ENCODE results near the gene IGFALS.

The IGFALS gene

GRCh38 chr16:1788095-1788707 is 5.3 kb downstream of the IGFALS start:
- TF ChIP-seq GATA2 (IDR thresholded peaks at IDR 0.05; ENCODE audit: low read depth, low read length) (no peak), GATA3 (IDR thresholded peaks at IDR 0.05; ENCODE audit: low read depth, low read length) (no peak)

DNA sequence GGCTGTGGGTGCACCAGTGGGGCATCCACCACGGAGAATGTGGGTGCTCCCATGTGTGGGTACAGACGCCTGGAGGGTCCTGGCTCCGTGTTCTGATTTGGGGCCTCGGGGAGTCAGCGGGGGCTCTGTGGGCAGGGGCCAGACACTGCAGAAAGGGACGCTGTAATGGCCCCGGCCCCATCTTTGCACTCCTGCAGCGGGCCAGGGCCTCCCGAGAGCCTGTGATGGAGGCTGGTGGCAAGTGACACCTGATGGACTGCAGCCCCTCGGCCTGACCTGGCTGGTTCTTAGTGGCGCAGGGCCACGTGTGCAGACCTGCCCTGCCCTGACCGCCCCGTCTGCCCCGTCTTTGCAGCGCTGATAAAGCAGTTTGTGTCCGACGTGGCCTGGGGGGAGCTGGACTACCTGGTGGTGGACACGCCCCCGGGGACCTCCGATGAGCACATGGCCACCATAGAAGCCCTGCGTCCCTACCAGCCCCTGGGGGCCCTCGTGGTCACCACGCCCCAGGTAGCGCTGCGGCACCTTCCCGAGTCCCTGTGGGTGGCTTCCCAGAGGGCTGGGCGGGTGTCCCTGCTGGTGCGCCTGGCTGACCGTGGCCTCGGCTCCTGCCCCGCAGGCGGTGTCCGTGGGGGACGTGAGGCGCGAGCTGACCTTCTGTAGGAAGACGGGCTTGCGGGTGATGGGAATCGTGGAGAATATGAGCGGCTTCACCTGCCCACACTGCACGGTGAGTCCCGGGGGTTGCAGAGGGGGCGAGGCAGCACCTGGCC is 6.0 kb downstream of the IGFALS start:
- TF ChIP-seq GATA2 (IDR thresholded peaks at IDR 0.05; ENCODE audit: low read depth, low read length) (no peak), GATA3 (IDR thresholded peaks at IDR 0.05; ENCODE audit: low read depth, low read length) (no peak)

DNA sequence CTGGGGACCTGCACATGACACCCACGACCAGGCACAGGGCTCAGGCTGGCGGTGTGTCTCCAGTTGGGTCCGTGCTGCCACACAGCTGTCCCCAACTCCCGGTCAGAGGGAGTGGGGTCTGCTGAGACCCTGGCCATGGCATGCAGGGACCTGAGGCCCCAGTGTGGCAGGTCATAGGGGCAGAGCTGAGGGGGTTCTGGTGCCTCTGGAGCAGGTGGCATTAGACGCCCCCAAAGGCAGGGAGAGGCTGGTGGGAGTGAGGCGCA is 6.5 kb downstream of the IGFALS start:
- TF ChIP-seq GATA3 (IDR thresholded peaks at IDR 0.05; ENCODE audit: low read depth, low read length) (no peak), GATA2 (IDR thresholded peaks at IDR 0.05; ENCODE audit: low read depth, low read length) (no peak)

- TF ChIP-seq GATA2 (IDR thresholded peaks at IDR 0.05; ENCODE audit: low read depth, low read length): no peak
- no peak for TF ChIP-seq GATA3 (IDR thresholded peaks at IDR 0.05; ENCODE audit: low read depth, low read length)
Observed at GRCh38 chr16:1786242-1787055, 7.1 kb downstream of the IGFALS start.

- no peak for TF ChIP-seq GATA3 (IDR thresholded peaks at IDR 0.05; ENCODE audit: low read depth, low read length)
- TF ChIP-seq GATA2 (IDR thresholded peaks at IDR 0.05; ENCODE audit: low read depth, low read length): no peak
Observed at GRCh38 chr16:1785846-1786170, 7.7 kb downstream of the IGFALS start.

GRCh38 chr16:1784977-1785845 is 8.3 kb downstream of the IGFALS start:
- TF ChIP-seq GATA3 (IDR thresholded peaks at IDR 0.05; ENCODE audit: low read depth, low read length): no peak
- no peak for TF ChIP-seq GATA2 (IDR thresholded peaks at IDR 0.05; ENCODE audit: low read depth, low read length)

DNA sequence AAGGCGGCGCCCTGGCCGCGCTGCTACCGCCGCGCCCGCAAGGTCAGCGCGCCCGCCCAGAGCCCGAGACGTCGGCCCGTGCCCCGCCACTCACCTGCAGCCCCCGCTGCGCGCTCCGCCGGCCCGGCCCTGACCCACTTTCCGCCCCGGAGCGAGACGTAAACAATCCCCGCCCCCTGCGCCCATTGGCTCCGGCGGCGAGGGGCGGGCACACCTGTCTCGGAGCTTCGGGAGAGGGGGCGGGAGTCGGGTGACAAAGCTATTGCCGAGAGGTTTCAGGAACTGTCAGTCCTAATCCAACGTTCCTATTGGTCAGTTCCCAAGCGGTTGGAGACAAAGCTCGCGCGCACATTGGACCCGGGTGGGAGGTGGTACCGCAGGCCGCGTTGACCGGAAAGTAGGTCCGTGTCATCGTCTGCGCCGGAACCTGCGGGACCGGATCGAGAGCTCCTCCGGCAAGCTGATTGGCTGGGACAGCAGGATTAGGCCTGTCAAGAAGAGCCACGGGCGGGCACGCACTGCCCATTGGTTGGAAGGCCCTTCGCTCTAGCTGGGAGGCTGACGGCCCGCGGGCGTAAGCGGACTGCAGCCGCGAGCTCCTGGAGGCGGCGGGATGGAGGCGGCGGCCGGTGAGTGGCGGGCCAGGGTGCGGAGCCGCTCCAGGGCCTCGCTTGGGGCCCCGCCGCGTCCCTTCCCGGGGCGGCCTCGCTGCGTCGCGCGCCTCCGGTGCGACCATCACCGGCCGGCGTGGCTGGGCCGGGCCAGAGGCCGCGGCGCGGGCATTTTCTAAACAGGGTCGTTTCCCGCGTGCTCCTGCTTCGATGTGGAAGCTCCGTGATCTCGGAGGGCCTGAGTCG is 10.9 kb downstream of the IGFALS start, which contains the start of the genes NUBP2 and SPSB3:
Gene NUBP2, plus strand, starts transcription at position 553 of the 857 bp plus-strand sequence. Its CDS starts 61 bp downstream, at position 614.
Gene SPSB3, minus strand, starts transcription at position 164 of the 857 bp plus-strand sequence. CDS start 1,088 bp downstream, outside the sequence.
- no peak for TF ChIP-seq GATA2 (IDR thresholded peaks at IDR 0.05; ENCODE audit: low read depth, low read length)

DNA sequence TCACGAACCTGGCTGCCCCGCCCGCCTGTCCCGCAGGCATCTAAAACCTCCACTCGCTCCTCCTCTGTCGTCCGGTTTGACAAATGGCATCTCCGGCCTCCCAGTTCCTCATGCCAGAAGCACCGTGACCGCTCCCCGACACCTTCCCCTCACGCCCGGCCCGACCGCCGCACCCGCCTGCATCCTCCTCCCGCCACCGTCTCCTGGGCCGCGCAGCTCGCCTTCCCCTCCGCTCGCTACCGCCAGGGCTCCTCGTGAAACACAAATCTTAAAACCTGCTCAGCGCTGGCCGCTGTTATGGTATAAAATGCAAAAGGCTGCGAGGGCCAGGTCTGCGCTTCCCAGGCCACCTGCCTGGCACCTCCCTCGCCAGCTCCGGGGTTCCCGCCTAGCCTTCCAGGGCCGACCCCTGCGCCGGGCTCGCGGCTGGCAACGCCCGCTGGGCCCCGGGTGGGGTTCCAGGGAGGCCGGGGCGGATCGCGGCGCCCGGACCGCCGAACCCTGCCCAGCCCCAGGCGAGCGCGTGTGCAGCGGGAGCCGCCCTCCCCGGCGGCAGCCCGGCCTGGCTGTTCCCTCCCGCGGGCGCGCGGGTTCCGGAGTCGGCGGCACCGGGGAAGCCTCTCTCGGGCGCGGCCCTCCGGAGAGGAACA is 11.6 kb downstream of the IGFALS start:
- TF ChIP-seq GATA2 (IDR thresholded peaks at IDR 0.05; ENCODE audit: low read depth, low read length) (no peak), GATA3 (IDR thresholded peaks at IDR 0.05; ENCODE audit: low read depth, low read length) (no peak)

GRCh38 chr16:1781254-1781653 is 12.3 kb downstream of the IGFALS start:
- no peak for TF ChIP-seq GATA3 (IDR thresholded peaks at IDR 0.05; ENCODE audit: low read depth, low read length)
- TF ChIP-seq GATA2 (IDR thresholded peaks at IDR 0.05; ENCODE audit: low read depth, low read length): no peak

- TF ChIP-seq GATA2 (IDR thresholded peaks at IDR 0.05; ENCODE audit: low read depth, low read length) (no peak), GATA3 (IDR thresholded peaks at IDR 0.05; ENCODE audit: low read depth, low read length) (no peak)
Observed at GRCh38 chr16:1780677-1781072, 12.8 kb downstream of the IGFALS start.

DNA sequence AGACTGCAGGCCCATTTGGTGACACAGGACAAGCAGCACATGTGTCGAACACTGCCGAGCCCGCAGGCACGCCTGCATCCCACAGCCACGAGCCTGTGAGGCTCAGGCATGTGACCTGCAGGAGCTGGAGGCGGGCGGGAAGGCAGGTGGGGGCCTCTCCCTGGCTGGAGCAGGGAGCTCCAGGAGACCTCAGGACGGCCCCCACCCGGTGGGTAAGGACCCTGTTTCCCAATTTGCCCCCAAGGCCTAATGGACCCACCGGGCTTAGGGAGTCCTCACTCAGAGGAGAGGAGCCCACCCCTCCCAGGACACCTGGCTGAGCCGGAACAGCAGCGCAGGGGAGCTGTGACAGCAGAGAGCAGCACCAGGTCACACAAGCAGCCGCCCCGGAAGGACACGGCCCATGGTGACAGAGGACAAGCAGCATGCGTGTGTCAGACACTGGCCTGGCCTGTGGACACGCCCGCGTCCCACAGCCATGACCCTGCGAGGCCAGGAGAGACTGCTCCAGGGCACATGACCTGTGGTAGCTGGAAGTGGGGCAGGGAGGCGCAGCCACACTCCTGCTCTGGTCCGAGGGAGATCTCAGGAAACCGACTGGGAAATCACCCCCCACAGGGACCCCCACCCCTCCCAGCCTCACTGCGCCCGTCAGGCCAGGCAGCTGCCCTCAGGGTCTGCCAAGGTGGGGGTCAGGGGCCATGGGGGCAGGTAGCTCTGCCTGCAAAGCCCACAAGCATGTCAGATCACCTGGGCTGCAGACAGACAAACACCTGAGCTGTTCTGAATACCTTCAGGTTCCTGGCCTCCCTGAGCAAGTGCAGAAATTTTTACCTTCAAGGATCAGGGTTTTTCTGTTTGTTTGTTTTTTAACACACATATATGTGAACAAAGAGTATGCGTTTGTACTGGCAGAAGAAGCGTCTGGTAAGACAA is 13.5 kb downstream of the IGFALS start:
- no peak for TF ChIP-seq GATA3 (IDR thresholded peaks at IDR 0.05; ENCODE audit: low read depth, low read length)
- TF ChIP-seq GATA2 (IDR thresholded peaks at IDR 0.05; ENCODE audit: low read depth, low read length): no peak
